ENCODE measurements around the gene SAPCD1. TPM values are rescaled to one million over a fixed set of nuclear protein-coding genes. Genes with fewer than 3 reads are reported as not detected.
"Not testable (repeated sequence)": the region's sequence is repeated elsewhere in the genome, so short reads cannot be mapped to it uniquely, and the experiment has no call there.

The SAPCD1 gene
- total and polyA plus RNA-seq, 2 donors (not counting 3 experiments of a cell fraction or from before 2014, with no cell fraction given): 1.6 to 11.7 TPM

DNA sequence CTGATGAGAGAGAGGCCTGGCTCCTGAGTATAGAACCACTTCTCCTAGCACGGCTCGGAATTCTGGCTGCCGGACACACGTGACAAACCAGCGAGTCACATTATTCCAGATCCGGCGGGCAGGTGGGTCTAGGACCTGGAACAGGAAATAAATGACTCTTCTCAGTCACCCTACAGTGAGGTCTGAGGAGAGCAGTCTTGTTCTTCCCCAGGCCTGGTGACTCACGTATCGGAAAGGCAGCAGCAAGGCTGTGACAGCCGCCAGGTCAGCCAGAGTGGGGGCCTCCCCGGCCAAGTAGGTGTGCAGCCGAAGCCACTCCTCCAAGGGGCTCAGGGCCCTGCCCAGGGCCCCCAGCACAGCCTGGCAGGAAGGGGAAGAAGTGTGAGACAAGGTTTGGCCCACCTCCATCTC, 30.3 kb downstream of the SAPCD1 start:
- ChIA-PET CTCF (interaction anchor here (2.6 to 4.8 kb wide), 3 partner anchors 14 to 39 kb away, joined by 19 to 61 read pairs (median 30); partner anchors contain the start of gene LSM2), POLR2A (no interaction called here)
- no peak overlapping the region for H2AFZ ChIP-seq (ENCODE audit: low read depth, low read length)
- peaks cover 0 to 7% of the 10 kb centered on the region in 2 experiments for H3K36me3 ChIP-seq (ENCODE audit: control insufficient read depth in 2 of 2, extremely low read depth in 1 of 2, insufficient read depth in 2 of 2, low read length in 2 of 2)
- no peaks in the 10 kb centered on the region for H4K20me1 ChIP-seq (replicated peaks; ENCODE audit: control insufficient read depth, extremely low read depth, insufficient read depth, low read length)
- no peaks in the 10 kb centered on the region for H3K9me1 ChIP-seq (replicated peaks; ENCODE audit: control insufficient read depth, extremely low read depth, insufficient read depth, low read length)
- no peak overlapping the region for H3K4me2 ChIP-seq (ENCODE audit: insufficient read depth, low read length)
- no peak for DNase-seq (ENCODE audit: low read depth, low spot score)
- dilution Hi-C loops (cut with MboI; ENCODE audit: extremely low pct_ligation_motif_present, low sequenced_read_pairs) (no loop called here), intact Hi-C loops (cut with micrococcal nuclease) (no loop called here)
- no TSS peak for BruUV-seq (replicated peaks)
- TF ChIP-seq POLR2AphosphoS5 (IDR thresholded peaks at IDR 0.05; ENCODE audit: insufficient read depth, low read depth, low read length): no peak
- TF ChIP-seq JUN (IDR thresholded peaks at IDR 0.05; ENCODE audit: borderline replicate concordance, insufficient read depth, insufficient read length, low read depth): no peak
- TF ChIP-seq EZH2 (IDR thresholded peaks at IDR 0.05; ENCODE audit: borderline replicate concordance, low read depth, low read length, severe bottlenecking): no peak
- no peak for TF ChIP-seq FOS (IDR thresholded peaks at IDR 0.05; ENCODE audit: borderline replicate concordance, insufficient read depth, low read length)
- no peak for TF ChIP-seq CTCF (IDR thresholded peaks at IDR 0.05; ENCODE audit: extremely low read depth in 1 of 2, insufficient read depth in 1 of 2, low read depth in 1 of 2, low read length in 2 of 2)
- TF ChIP-seq, protein P1, sequence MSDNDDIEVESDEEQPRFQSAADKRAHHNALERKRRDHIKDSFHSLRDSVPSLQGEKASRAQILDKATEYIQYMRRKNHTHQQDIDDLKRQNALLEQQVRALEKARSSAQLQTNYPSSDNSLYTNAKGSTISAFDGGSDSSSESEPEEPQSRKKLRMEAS (IDR thresholded peaks at IDR 0.05; ENCODE audit: insufficient read depth, insufficient read length): no peak
- TF ChIP-seq MYC (IDR thresholded peaks at IDR 0.05; ENCODE audit: low read depth, low read length): no peak
- no peak for TF ChIP-seq GATA2 (IDR thresholded peaks at IDR 0.05; ENCODE audit: insufficient read depth, insufficient read length, low read depth, low read length)
- TF ChIP-seq POLR2A (IDR thresholded peaks at IDR 0.05; ENCODE audit: low read depth, low read length): no peak
- H3K9me3 ChIP-seq (replicated peaks; ENCODE audit: control insufficient read depth, insufficient read depth, low read length): no peaks in the 10 kb centered on the region
- peaks cover 15% of the 10 kb centered on the region for H3K4me1 ChIP-seq (ENCODE audit: control insufficient read depth, extremely low read depth, insufficient read depth, low read length)
- no peak overlapping the region for H3K4me3 ChIP-seq (replicated peaks in 1 of 3; ENCODE audit: insufficient read depth in 1 of 3, low read depth in 1 of 3, low read length in 3 of 3)
- FAIRE-seq: peak; percentile 12
- no peak overlapping the region for H3K9ac ChIP-seq (replicated peaks; ENCODE audit: extremely low read depth, insufficient read depth, low read length)
- peak overlapping the region; percentile 23 for H3K27ac ChIP-seq (ENCODE audit: insufficient read depth, low read depth, low read length)
- no peaks in the 10 kb centered on the region for H3K27me3 ChIP-seq (ENCODE audit: control insufficient read depth in 2 of 2, insufficient read depth in 2 of 2, low read length in 2 of 2)
- H3K79me2 ChIP-seq (ENCODE audit: control insufficient read depth, insufficient read depth, low read length): peaks cover 21% of the 10 kb centered on the region

DNA sequence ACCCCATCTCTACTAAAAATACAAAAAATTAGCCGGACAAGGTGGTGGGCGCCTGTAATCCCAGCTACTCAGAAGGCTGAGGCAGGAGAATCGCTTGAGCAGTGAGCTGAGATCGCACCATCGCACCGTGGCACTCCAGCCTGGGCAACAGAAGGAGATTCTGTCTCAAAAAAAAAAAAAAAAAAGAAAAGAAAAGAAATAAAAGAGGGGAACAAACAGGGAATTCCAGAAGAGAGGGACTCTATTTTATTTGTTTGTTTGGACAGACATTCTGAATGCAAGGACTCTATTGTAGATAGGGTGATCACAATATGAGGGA, 31.4 kb downstream of the SAPCD1 start:
- FAIRE-seq; dilution Hi-C loops (cut with MboI; ENCODE audit: extremely low pct_ligation_motif_present, low sequenced_read_pairs); H3K36me3 ChIP-seq (ENCODE audit: control insufficient read depth in 2 of 2, extremely low read depth in 1 of 2, insufficient read depth in 2 of 2, low read length in 2 of 2); DNase-seq (ENCODE audit: low read depth, low spot score); BruUV-seq (replicated peaks); H3K27me3 ChIP-seq (ENCODE audit: control insufficient read depth in 2 of 2, insufficient read depth in 2 of 2, low read length in 2 of 2); H4K20me1 ChIP-seq (replicated peaks; ENCODE audit: control insufficient read depth, extremely low read depth, insufficient read depth, low read length); H3K9me3 ChIP-seq (replicated peaks; ENCODE audit: control insufficient read depth, insufficient read depth, low read length); H3K9me1 ChIP-seq (replicated peaks; ENCODE audit: control insufficient read depth, extremely low read depth, insufficient read depth, low read length); H2AFZ ChIP-seq (ENCODE audit: low read depth, low read length); H3K27ac ChIP-seq (ENCODE audit: insufficient read depth, low read depth, low read length): not testable (repeated sequence)
- Histone ChIP-seq H3K4me3 (replicated peaks in 1 of 3; ENCODE audit: insufficient read depth in 1 of 3, low read depth in 1 of 3, low read length in 3 of 3) (peak overlapping the region in 1 of 3 experiments; percentile 71), H3K79me2 (ENCODE audit: control insufficient read depth, insufficient read depth, low read length) (peaks cover 21% of the 10 kb centered on the region), H3K4me2 (ENCODE audit: insufficient read depth, low read length) (peak overlapping the region; percentile 82), H3K4me1 (ENCODE audit: control insufficient read depth, extremely low read depth, insufficient read depth, low read length) (peaks cover 15% of the 10 kb centered on the region), H3K9ac (replicated peaks; ENCODE audit: extremely low read depth, insufficient read depth, low read length) (peak overlapping the region; percentile 95)
- CTCF ChIA-PET: interaction anchor here (3.0 to 4.8 kb wide), 2 partner anchors 21 to 36 kb away, joined by 14 to 61 read pairs; no protein-coding TSS in a partner anchor
- intact Hi-C loops (cut with micrococcal nuclease): loop anchor here (2.0 kb wide), 3 partner anchors 21 to 55 kb away; partner anchors contain the start of genes HSPA1A and HSPA1L
- POLR2A ChIA-PET: interaction anchor here (0.6 kb wide), 1 partner anchor 56 kb away, joined by 7 read pairs; no protein-coding TSS in a partner anchor

Measured in endothelial cell of umbilical vein (primary cell).